ENCODE results near the gene YWHAG. TPM values are rescaled to one million over a fixed set of nuclear protein-coding genes. Genes with fewer than 3 reads are reported as not detected.

The YWHAG gene
- total and polyA plus RNA-seq, 9 of the 15 experiments (the other 6 are each of a cell fraction or from before 2014, with no cell fraction given): 30.4 to 246 (median 94.5) TPM

DNA sequence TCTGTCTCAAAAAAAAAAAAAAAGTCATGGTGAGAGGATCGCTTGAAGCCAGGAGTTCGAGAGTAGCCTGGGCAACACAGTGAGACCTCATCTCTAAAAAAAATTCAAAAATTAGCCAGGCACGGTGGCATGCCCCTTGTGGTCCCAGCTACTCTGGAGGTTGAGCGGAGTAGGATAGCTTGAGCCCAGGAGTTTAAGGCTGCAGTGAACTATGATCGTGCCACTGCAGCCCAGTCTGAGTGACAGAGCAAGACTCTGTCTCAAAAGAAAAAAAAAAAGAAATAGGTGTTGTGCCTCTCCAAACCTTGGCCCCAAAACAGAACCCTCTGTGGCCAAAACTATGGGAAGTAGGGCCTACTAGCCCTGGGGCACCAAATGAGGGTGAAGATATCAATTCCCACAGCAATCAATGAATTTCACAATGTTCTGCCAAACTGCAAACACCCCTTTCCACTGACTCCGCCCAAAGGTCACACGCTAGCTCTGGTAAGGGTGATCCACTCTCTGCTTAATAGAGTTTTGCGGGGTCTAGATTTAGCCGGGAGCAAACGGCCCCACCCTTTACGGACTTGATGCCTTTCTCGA, 33.8 kb upstream of the YWHAG start (continued):
- TF ChIP-seq TFAM (CRISPR knock-in tag; conservative IDR thresholded peaks at IDR 0.05) (no peak), CGGBP1 (CRISPR knock-in tag; IDR thresholded peaks at IDR 0.05) (no peak), ZNF347 (CRISPR knock-in tag; IDR thresholded peaks at IDR 0.05; ENCODE audit: low read depth) (no peak), NFRKB (IDR thresholded peaks at IDR 0.05; ENCODE audit: low read depth) (peak; percentile 39; the same call in 1 of the 2 replicates), TRIM28 (IDR thresholded peaks at IDR 0.05) (no peak), ZNF707 (CRISPR knock-in tag; conservative IDR thresholded peaks at IDR 0.05) (no peak), ZFPM2 (CRISPR knock-in tag; IDR thresholded peaks at IDR 0.05) (no peak), BACH1 (tag; IDR thresholded peaks at IDR 0.05) (no peak), SNIP1 (IDR thresholded peaks at IDR 0.05; ENCODE audit: low read depth) (no peak), MEF2D (tag; conservative IDR thresholded peaks at IDR 0.05; ENCODE audit: low read depth) (no peak), ARHGAP35 (IDR thresholded peaks at IDR 0.05; ENCODE audit: partially characterized antibody) (no peak), ZNF592 (IDR thresholded peaks at IDR 0.05) (no peak), CBFB (CRISPR knock-in tag; IDR thresholded peaks at IDR 0.05) (0 out of 2 replicates have a peak, but pooled peaks have one; percentile 21), ETV6 (IDR thresholded peaks at IDR 0.05; ENCODE audit: borderline replicate concordance in 1 of 2, low read depth in 2 of 2, low read length in 1 of 2) (no peak), ETV6 (CRISPR knock-in tag; IDR thresholded peaks at IDR 0.05; ENCODE audit: borderline replicate concordance) (no peak), ELK3 (CRISPR knock-in tag; IDR thresholded peaks at IDR 0.05) (peak; percentile 39; the same call in 1 of the 2 replicates), GATAD2A (IDR thresholded peaks at IDR 0.05) (no peak), HDAC1 (IDR thresholded peaks at IDR 0.05) (no peak)
